ENCODE results near the gene IGFBP5.

IGFBP5 gene

GRCh38 chr2:216717491-216717901 lies 22.1 kb upstream of the IGFBP5 start:
- no peak for TF ChIP-seq EZH2phosphoT487 (IDR thresholded peaks at IDR 0.05; ENCODE audit: borderline replicate concordance, low read length)
- TF ChIP-seq CTCF (IDR thresholded peaks at IDR 0.05; ENCODE audit: low read depth, low read length, poor library complexity, severe bottlenecking): no peak
- Histone ChIP-seq H3K4me3 (ENCODE audit: low read length) (no peak overlapping the region), H3K4me2 (ENCODE audit: low read length) (no peak overlapping the region), H3F3A (ENCODE audit: control insufficient read depth, insufficient read depth) (no peaks in the 10 kb centered on the region), H3K27me3 (ENCODE audit: control insufficient read depth, low read length) (peaks cover 5% of the 10 kb centered on the region; the same call in 1 of the 2 replicates), H3K79me2 (ENCODE audit: control insufficient read depth, low read length) (no peaks in the 10 kb centered on the region), H3K9me3 (ENCODE audit: control insufficient read depth, insufficient read depth, low read length) (no peaks in the 10 kb centered on the region), H4K20me1 (ENCODE audit: control insufficient read depth, insufficient read depth, low read depth, low read length) (no peaks in the 10 kb centered on the region), H3K36me3 (ENCODE audit: control insufficient read depth, low read length) (no peaks in the 10 kb centered on the region), H3K27ac (ENCODE audit: low read depth, low read length) (no peak overlapping the region), H3K9me2 (replicated peaks; ENCODE audit: control insufficient read depth, low read length) (no peaks in the 10 kb centered on the region), H3K4me1 (ENCODE audit: control insufficient read depth, low read length) (no peaks in the 10 kb centered on the region)

DNA sequence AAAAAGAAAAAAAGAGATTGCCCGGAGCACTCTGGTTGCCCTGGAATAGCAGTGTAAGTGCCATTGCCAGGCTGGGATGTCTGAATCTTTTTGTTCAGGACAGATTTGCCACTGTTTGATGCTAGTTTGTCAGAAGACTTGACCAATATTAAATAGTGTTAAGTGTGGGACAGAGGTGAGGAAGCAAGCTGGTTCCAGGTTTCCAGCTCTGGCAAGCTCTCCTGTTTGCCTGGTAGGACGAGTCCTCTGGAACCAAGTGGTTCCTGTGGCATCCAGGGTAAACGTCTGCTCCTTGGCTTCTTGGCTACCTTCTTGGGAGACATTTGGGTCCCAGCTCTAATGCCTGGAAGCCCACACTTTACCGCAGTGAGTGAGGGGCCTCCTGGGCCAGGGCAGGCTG lies 20.8 kb upstream of the IGFBP5 start:
- no peak overlapping the region for H3K27ac ChIP-seq (ENCODE audit: low read depth, low read length)

DNA sequence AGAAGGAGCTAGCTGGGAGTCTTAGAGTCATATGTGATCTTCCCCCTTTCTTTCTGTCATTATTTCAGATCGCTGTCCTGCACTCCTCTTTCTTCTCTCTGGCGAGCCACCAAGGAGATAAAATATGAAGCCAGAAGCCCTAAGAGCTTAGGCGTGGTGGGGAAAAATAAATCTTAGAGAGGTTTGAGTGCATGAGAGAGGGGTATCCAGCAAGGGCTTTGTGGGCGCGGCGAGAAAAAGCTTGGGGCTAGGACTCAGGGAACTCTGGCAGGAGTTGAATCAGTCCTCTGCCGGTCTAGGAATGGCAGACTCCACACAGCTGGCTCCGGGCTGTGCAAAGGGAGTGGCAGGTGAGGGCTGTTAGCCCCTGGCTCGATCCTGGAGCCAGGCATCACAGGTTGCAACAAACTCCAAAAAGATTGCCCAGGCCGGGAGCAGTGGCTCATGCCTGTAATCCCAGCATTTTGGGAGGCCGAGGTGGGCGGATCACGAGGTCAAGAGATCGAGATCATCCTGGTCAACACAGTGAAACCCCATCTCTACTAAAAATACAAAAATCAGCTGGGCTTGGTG lies 20.1 kb upstream of the IGFBP5 start:
- no peaks in the 10 kb centered on the region for H3F3A ChIP-seq (ENCODE audit: control insufficient read depth, insufficient read depth)
- H3K79me2 ChIP-seq (ENCODE audit: control insufficient read depth, low read length): no peaks in the 10 kb centered on the region
- H3K27me3 ChIP-seq (ENCODE audit: control insufficient read depth, low read length): peaks cover 5% of the 10 kb centered on the region; the same call in 1 of the 2 replicates
- no peak overlapping the region for H3K27ac ChIP-seq (ENCODE audit: low read depth, low read length)
- H3K36me3 ChIP-seq (ENCODE audit: control insufficient read depth, low read length): no peaks in the 10 kb centered on the region
- H3K9me2 ChIP-seq (replicated peaks; ENCODE audit: control insufficient read depth, low read length): no peaks in the 10 kb centered on the region
- H3K4me3 ChIP-seq (ENCODE audit: low read length): no peak overlapping the region
- no peaks in the 10 kb centered on the region for H3K9me3 ChIP-seq (ENCODE audit: control insufficient read depth, insufficient read depth, low read length)
- no peaks in the 10 kb centered on the region for H4K20me1 ChIP-seq (ENCODE audit: control insufficient read depth, insufficient read depth, low read depth, low read length)
- no peak overlapping the region for H3K4me2 ChIP-seq (ENCODE audit: low read length)
- no peak for TF ChIP-seq CTCF (IDR thresholded peaks at IDR 0.05; ENCODE audit: low read depth, low read length, poor library complexity, severe bottlenecking)
- TF ChIP-seq EZH2phosphoT487 (IDR thresholded peaks at IDR 0.05; ENCODE audit: borderline replicate concordance, low read length): no peak
- no peaks in the 10 kb centered on the region for H3K4me1 ChIP-seq (ENCODE audit: control insufficient read depth, low read length)

More for the DNA sequence above, 20.8 kb upstream of the IGFBP5 start:
- Histone ChIP-seq H4K20me1 (ENCODE audit: control insufficient read depth, insufficient read depth, low read depth, low read length) (no peaks in the 10 kb centered on the region), H3K79me2 (ENCODE audit: control insufficient read depth, low read length) (no peaks in the 10 kb centered on the region), H3K4me2 (ENCODE audit: low read length) (no peak overlapping the region), H3K4me3 (ENCODE audit: low read length) (no peak overlapping the region), H3K4me1 (ENCODE audit: control insufficient read depth, low read length) (no peaks in the 10 kb centered on the region), H3K27me3 (ENCODE audit: control insufficient read depth, low read length) (peaks cover 5% of the 10 kb centered on the region; the same call in 1 of the 2 replicates), H3K9me2 (replicated peaks; ENCODE audit: control insufficient read depth, low read length) (no peaks in the 10 kb centered on the region), H3K36me3 (ENCODE audit: control insufficient read depth, low read length) (no peaks in the 10 kb centered on the region), H3K9me3 (ENCODE audit: control insufficient read depth, insufficient read depth, low read length) (no peaks in the 10 kb centered on the region), H3F3A (ENCODE audit: control insufficient read depth, insufficient read depth) (no peaks in the 10 kb centered on the region)
- TF ChIP-seq EZH2phosphoT487 (IDR thresholded peaks at IDR 0.05; ENCODE audit: borderline replicate concordance, low read length): no peak
- TF ChIP-seq CTCF (IDR thresholded peaks at IDR 0.05; ENCODE audit: low read depth, low read length, poor library complexity, severe bottlenecking): no peak

Measured in DOHH2 (cell line).